Dermis lymphatic vessel endothelial cell (primary cell): ENCODE measurements around the gene DSN1. TPM values are rescaled to one million over a fixed set of nuclear protein-coding genes. Genes with fewer than 3 reads are reported as not detected.

Experiments used
- total RNA-seq: library from RNA; depleted of rRNA; stranded (reverse); fragments of >200 nt; gene quantifications from 2 replicates; pipeline ENCODE4 v1.2.1, GENCODE V29; 2014

DSN1 gene, protein sequence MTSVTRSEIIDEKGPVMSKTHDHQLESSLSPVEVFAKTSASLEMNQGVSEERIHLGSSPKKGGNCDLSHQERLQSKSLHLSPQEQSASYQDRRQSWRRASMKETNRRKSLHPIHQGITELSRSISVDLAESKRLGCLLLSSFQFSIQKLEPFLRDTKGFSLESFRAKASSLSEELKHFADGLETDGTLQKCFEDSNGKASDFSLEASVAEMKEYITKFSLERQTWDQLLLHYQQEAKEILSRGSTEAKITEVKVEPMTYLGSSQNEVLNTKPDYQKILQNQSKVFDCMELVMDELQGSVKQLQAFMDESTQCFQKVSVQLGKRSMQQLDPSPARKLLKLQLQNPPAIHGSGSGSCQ
- 14.6 and 17.3 TPM in 2 replicates for total RNA-seq

DNA sequence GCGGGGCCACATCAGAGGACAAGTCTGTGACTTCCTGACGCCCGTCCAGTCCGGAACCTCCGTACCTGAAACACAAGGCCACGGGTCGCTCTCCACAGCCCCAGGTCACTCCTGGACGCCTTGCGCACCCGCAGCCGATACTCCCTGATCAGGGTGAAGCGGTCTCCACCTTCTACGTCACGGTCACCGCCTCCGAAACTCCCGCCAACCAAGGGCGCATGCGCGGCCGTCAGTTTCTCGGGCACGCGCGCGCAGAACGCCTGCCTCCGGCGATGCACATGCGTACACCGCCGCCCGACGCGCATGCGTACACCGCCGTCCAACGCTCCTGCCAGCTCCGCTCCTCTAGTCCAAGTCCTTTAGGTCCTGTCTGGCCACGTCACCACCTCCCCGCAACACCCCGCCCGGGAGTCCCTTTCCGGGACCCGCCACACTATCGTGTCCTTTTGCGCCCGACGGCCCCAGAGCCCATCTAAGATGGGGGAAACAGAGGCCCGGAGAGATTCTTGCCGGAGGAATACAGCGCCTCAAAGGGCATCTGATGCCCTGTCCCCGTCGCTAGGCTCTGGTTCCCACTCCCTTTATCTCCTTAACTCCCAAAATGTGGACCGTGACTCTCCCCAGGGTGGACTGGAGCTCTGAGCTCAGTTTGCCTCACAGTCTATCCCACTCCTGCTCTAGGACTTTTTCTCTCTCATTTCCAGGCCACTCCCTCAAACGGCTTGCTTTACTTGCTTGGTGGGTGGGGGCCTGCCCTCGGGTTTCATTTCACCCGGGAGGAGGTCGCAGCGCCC, at the start of gene DSN1:
Gene DSN1, minus strand, starts transcription at position 167 of the 794 bp plus-strand sequence. CDS start 2,305 bp downstream, outside the sequence.

DNA sequence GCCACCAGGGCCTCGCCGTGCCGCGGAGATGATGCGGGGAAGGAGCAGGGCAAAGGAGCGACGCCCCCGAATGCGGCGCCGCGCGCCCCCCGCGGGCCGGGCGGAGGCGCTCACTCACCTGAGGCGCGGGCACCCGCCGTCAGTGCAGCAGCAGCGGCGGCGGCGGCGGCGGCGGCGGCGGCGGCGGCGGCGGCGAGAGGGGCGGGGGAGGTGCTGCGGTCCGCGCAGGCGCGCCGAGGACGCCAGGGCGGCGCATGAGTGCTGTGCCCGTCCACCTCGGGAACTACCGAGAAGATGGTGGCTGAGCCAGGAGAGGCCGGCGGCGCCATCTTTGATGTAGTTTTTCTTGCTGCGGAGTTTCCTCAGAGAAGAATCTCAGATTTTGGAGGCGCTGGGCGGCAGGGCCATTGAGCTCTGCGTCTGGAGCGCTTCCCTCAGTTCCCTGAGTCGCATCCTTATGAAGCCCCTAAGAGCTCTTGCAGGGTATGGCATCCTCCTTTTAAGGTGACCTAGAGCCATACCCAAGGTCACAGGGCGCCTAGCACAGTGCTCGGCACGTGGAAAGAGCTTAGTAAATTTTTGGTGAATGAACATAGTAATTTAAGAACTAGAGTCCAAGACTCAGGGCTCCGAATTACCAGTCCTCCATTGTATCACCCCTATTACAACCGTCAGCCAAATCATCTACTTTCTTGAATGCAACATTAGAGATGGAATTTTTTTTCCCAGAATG, 27.5 kb downstream of the DSN1 start, which contains the start of gene NDRG3:
Gene NDRG3, minus strand, starts transcription at position 164 of the 733 bp plus-strand sequence. CDS start 24,355 bp downstream, outside the sequence.

Other genes with a start within 250 kb of the DSN1 start
- gene MYL9, start 232.2 kb downstream of the DSN1 start, total RNA-seq: 0.34 and 2.0 TPM in 2 replicates
- gene TGIF2, start 200.2 kb downstream of the DSN1 start, total RNA-seq: 27.5 and 29.4 TPM in 2 replicates
- 58.3 and 59.5 TPM in 2 replicates for gene RAB5IF, start 168.0 kb downstream of the DSN1 start, total RNA-seq
- gene SLA2, start 127.6 kb downstream of the DSN1 start, total RNA-seq: not detected in 2 replicates
- 26.8 and 37.1 TPM in 2 replicates for gene NDRG3, start 27.7 kb downstream of the DSN1 start, total RNA-seq
- gene TLDC2, start 102.4 kb upstream of the DSN1 start, total RNA-seq: 0.09 and 0.11 TPM in 2 replicates
- 12.5 and 16.3 TPM in 2 replicates for gene SAMHD1, start 177.9 kb upstream of the DSN1 start, total RNA-seq